Liver (tissue), 9 donors: ENCODE data around the gene LRMDA. TPM values are rescaled to one million over a fixed set of nuclear protein-coding genes. Genes with fewer than 3 reads are reported as not detected.

Source experiments
- DNase-seq: peaks from one replicate; pipeline ENCODE4 v3.0.0-alpha.2; 2017; ENCODE audit warnings: low spot score
- H3K27ac ChIP-seq, 2 donors: one replicate each; pipeline ENCODE4 v1.7.0; 2013; ENCODE audit warnings: inconsistent platforms in 2 of 2, low read length in 2 of 2, control low read depth in 1 of 2, low read depth in 1 of 2, mild to moderate bottlenecking in 1 of 2
- H3K27me3 ChIP-seq, 4 donors: one replicate each; pipeline versions ENCODE4 v1.6.1 to v1.7.0; 2013; ENCODE audit warnings: low read length in 3 of 4, inconsistent platforms in 1 of 4, mild to moderate bottlenecking in 1 of 4, moderate library complexity in 1 of 4; ENCODE audit not compliant: control insufficient read depth in 4 of 4, insufficient read depth in 4 of 4
- H3K36me3 ChIP-seq, 4 donors: one replicate each; pipeline versions ENCODE4 v1.6.1 to v1.7.0; 2013; ENCODE audit warnings: low read length in 3 of 4, mild to moderate bottlenecking in 3 of 4, low read depth in 1 of 4, moderate library complexity in 1 of 4; ENCODE audit not compliant: control insufficient read depth in 4 of 4, insufficient read depth in 3 of 4
- H3K4me1 ChIP-seq, 4 donors: one replicate each; pipeline versions ENCODE4 v1.6.1 to v1.7.0; 2013; ENCODE audit warnings: low read length in 3 of 4, mild to moderate bottlenecking in 3 of 4, moderate library complexity in 1 of 4; ENCODE audit not compliant: control insufficient read depth in 4 of 4, insufficient read depth in 4 of 4
- H3K4me3 ChIP-seq, 3 donors: one replicate each; pipeline versions ENCODE4 v1.6.1 to v1.7.0; 2013; ENCODE audit warnings: low read length in 3 of 3, control low read depth in 1 of 3, low read depth in 1 of 3, mild to moderate bottlenecking in 1 of 3
- H3K9ac ChIP-seq, 2 donors: one replicate each; pipeline ENCODE4 v1.7.0; 2013; ENCODE audit warnings: low read length in 2 of 2, mild to moderate bottlenecking in 2 of 2, moderate library complexity in 2 of 2, control low read depth in 1 of 2, low read depth in 1 of 2
- H3K9me3 ChIP-seq, 4 donors: one replicate each; pipeline versions ENCODE4 v1.6.1 to v1.7.0; 2013; ENCODE audit warnings: low read length in 3 of 4; ENCODE audit not compliant: control insufficient read depth in 4 of 4
- ATF3 ChIP-seq: IDR thresholded peaks from 2 replicates; pipeline ENCODE4 v1.6.1; 2016; ENCODE audit warnings: antibody characterized with exemption
- CTCF ChIP-seq: fragments of 150-350 bp; IDR thresholded peaks from 2 replicates; pipeline ENCODE4 v1.5.1; 2017; ENCODE audit warnings: improper control_type of control experiment, low read depth, low read length; ENCODE audit not compliant: missing input control
- EGR1 ChIP-seq, 2 donors: IDR thresholded peaks; 2 replicates each; pipeline ENCODE4 v1.6.1; 2016 to 2018; ENCODE audit warnings: antibody characterized with exemption in 2 of 2, low read depth in 2 of 2
- FOXA1 ChIP-seq: IDR thresholded peaks from 2 replicates; pipeline ENCODE4 v1.6.1; 2016; ENCODE audit warnings: antibody characterized with exemption
- FOXA2 ChIP-seq: IDR thresholded peaks from 2 replicates; pipeline ENCODE4 v1.6.1; 2016; ENCODE audit warnings: antibody characterized with exemption
- GABPA ChIP-seq, 2 donors: IDR thresholded peaks in 1 of 2; conservative IDR thresholded peaks in 1 of 2; 2 replicates each; pipeline ENCODE4 v1.6.1; 2016; ENCODE audit warnings: antibody characterized with exemption in 2 of 2, mild to moderate bottlenecking in 1 of 2, moderate library complexity in 1 of 2
- HNF4A ChIP-seq, 2 donors: conservative IDR thresholded peaks; 2 replicates each; pipeline ENCODE4 v1.6.1; 2016; ENCODE audit warnings: antibody characterized with exemption in 2 of 2, mild to moderate bottlenecking in 2 of 2
- HNF4G ChIP-seq: IDR thresholded peaks from 2 replicates; pipeline ENCODE4 v1.6.1; 2016; ENCODE audit warnings: antibody characterized with exemption
- JUND ChIP-seq, 2 donors: IDR thresholded peaks; 2 replicates each; pipeline ENCODE4 v1.6.1; 2016; ENCODE audit warnings: antibody characterized with exemption in 2 of 2
- MAX ChIP-seq: IDR thresholded peaks from 2 replicates; pipeline ENCODE4 v1.6.1; 2016; ENCODE audit warnings: antibody characterized with exemption
- NR2F2 ChIP-seq: IDR thresholded peaks from 2 replicates; pipeline ENCODE4 v1.6.1; 2016; ENCODE audit warnings: antibody characterized with exemption
- RAD21 ChIP-seq, 2 donors: IDR thresholded peaks; 2 replicates each; pipeline ENCODE4 v1.6.1; 2016; ENCODE audit warnings: antibody characterized with exemption in 2 of 2, mild to moderate bottlenecking in 2 of 2
- REST ChIP-seq: IDR thresholded peaks from 2 replicates; pipeline ENCODE4 v1.6.1; 2016; ENCODE audit warnings: antibody characterized with exemption, mild to moderate bottlenecking
- RXRA ChIP-seq, 2 donors: IDR thresholded peaks; 2 replicates each; pipeline ENCODE4 v1.6.1; 2017 to 2018; ENCODE audit warnings: antibody characterized with exemption in 2 of 2, mild to moderate bottlenecking in 1 of 2
- SP1 ChIP-seq: IDR thresholded peaks from 2 replicates; pipeline ENCODE4 v1.6.1; 2018; ENCODE audit warnings: antibody characterized with exemption, mild to moderate bottlenecking
- TAF1 ChIP-seq: conservative IDR thresholded peaks from 2 replicates; pipeline ENCODE4 v1.6.1; 2016; ENCODE audit warnings: antibody characterized with exemption, mild to moderate bottlenecking
- YY1 ChIP-seq: IDR thresholded peaks from 2 replicates; pipeline ENCODE4 v1.6.1; 2016; ENCODE audit warnings: antibody characterized with exemption, mild to moderate bottlenecking
- ZBTB33 ChIP-seq: IDR thresholded peaks from 2 replicates; pipeline ENCODE4 v1.6.1; 2016; ENCODE audit warnings: antibody characterized with exemption
- WGBS: extraction: QIAGEN DNeasy Blood & Tissue Kit; methylation state at CpG from one replicate; pipeline ENCODE4 v1.1.7; 2013; 5-methylcytosine and 5-hydroxymethylcytosine counted together
- polyA plus RNA-seq, 2 donors: library from polyadenylated mRNA; stranded (reverse) in 1 of 2; unstranded in 1 of 2; fragments of 200-250 nt in 1 of 2; fragments of >200 nt in 1 of 2; fragmentation: Nextera tagmentation in 1 of 2; extraction: Ambion mirVana in 1 of 2; gene quantifications; one replicate each; pipeline versions ENCODE4 v1.2.1 to v1.2.3, GENCODE V29; 2013 to 2015
- total RNA-seq, 2 donors: library from RNA; depleted of rRNA; stranded (reverse); fragments of >200 nt; gene quantifications; one replicate each; pipeline ENCODE4 v1.2.3, GENCODE V29; 2014
- donor health status: healthy.
- donor health status: healthy.
- donor health status: healthy.
- donor health status: healthy.
- donor health status: healthy.

Gene LRMDA
- total and polyA plus RNA-seq, 4 donors: 7.9 to 15.8 (median 11.3) TPM

GRCh38 chr10:76401006-76401405, 969.6 kb downstream of the LRMDA start:
- H3K9ac ChIP-seq: no peak overlapping the region

GRCh38 chr10:76403912-76404311, 972.5 kb downstream of the LRMDA start:
- Histone ChIP-seq H3K9ac (no peak overlapping the region), H3K4me1 (no peaks in the 10 kb centered on the region), H3K27me3 (no peaks in the 10 kb centered on the region), H3K9me3 (no peaks in the 10 kb centered on the region), H3K4me3 (no peak overlapping the region), H3K27ac (no peak overlapping the region), H3K36me3 (no peaks in the 10 kb centered on the region)
- no peak for DNase-seq
- TF ChIP-seq ZBTB33: no peak
- TF ChIP-seq REST: no peak
- no peak for TF ChIP-seq FOXA1
- TF ChIP-seq CTCF: no peak
- TF ChIP-seq SP1: no peak
- TF ChIP-seq HNF4A (conservative IDR thresholded peaks at IDR 0.05): no peak
- no peak for TF ChIP-seq FOXA2
- TF ChIP-seq RXRA (IDR thresholded peaks at IDR 0.05): no peak
- TF ChIP-seq RAD21 (IDR thresholded peaks at IDR 0.05): no peak
- TF ChIP-seq ATF3: no peak
- TF ChIP-seq EGR1 (IDR thresholded peaks at IDR 0.05; ENCODE audit: low read depth in 2 of 2): no peak
- no peak for TF ChIP-seq HNF4G
- TF ChIP-seq NR2F2: no peak
- TF ChIP-seq TAF1: no peak
- no peak for TF ChIP-seq YY1
- TF ChIP-seq MAX: no peak
- no peak for TF ChIP-seq GABPA (IDR thresholded peaks at IDR 0.05 in 1 of 2, conservative IDR thresholded peaks at IDR 0.05 in 1 of 2)
- no peak for TF ChIP-seq JUND (IDR thresholded peaks at IDR 0.05)
- WGBS: 87% methylated on average over 4 of the region's 4 CpGs

More at GRCh38 chr10:76401006-76401405, 969.6 kb downstream of the LRMDA start:
- no peak for TF ChIP-seq MAX
- TF ChIP-seq NR2F2: no peak
- no peak for TF ChIP-seq FOXA1
- no peak for TF ChIP-seq RXRA (IDR thresholded peaks at IDR 0.05)
- no peak overlapping the region for H3K27ac ChIP-seq
- WGBS: 92% methylated on average over 3 of the region's 3 CpGs
- H3K4me1 ChIP-seq: no peaks in the 10 kb centered on the region
- no peaks in the 10 kb centered on the region for H3K27me3 ChIP-seq
- H3K4me3 ChIP-seq: no peak overlapping the region
- H3K9me3 ChIP-seq: no peaks in the 10 kb centered on the region
- no peaks in the 10 kb centered on the region for H3K36me3 ChIP-seq
- DNase-seq: no peak
